Psoas muscle (tissue), 8 donors: Measurements from ENCODE around the gene AP3M1. TPM values are rescaled to one million over a fixed set of nuclear protein-coding genes. Genes with fewer than 3 reads are reported as not detected.

Experiments
- ATAC-seq, 4 donors: fragments of 200-7000 bp; cut with Tn5 transposase; one replicate each; pipeline ENCODE4 v1.9.1; 2020; ENCODE audit warnings: moderate library complexity in 3 of 4, mild to moderate bottlenecking in 2 of 4
- DNase-seq, 2 donors: peaks; one replicate each; pipeline ENCODE4 v3.0.0-alpha.2; 2020
- H3K27ac ChIP-seq: fragments of 200-600 bp; one replicate; pipeline ENCODE4 v1.8.0; 2022
- H3K27me3 ChIP-seq, 3 donors: fragments of 200-600 bp in 1 of 3; one replicate each; pipeline versions ENCODE4 v1.6.1 to v1.8.0; 2013 to 2022; ENCODE audit warnings: low read length in 2 of 3, mild to moderate bottlenecking in 2 of 3, moderate library complexity in 1 of 3; ENCODE audit not compliant: insufficient read depth in 3 of 3
- H3K36me3 ChIP-seq, 2 donors: fragments of 200-600 bp in 1 of 2; one replicate each; pipeline versions ENCODE4 v1.6.1 to v1.8.0; 2013 to 2022; ENCODE audit warnings: low read depth in 1 of 2, mild to moderate bottlenecking in 1 of 2, moderate library complexity in 1 of 2; ENCODE audit not compliant: insufficient read depth in 1 of 2
- H3K4me1 ChIP-seq: fragments of 200-600 bp; one replicate; pipeline ENCODE4 v1.8.0; 2022
- H3K4me3 ChIP-seq: fragments of 200-600 bp; one replicate; pipeline ENCODE4 v1.8.0; 2022; ENCODE audit warnings: mild to moderate bottlenecking
- H3K9me3 ChIP-seq: fragments of 200-600 bp; one replicate; pipeline ENCODE4 v1.8.0; 2022
- CTCF ChIP-seq: fragments of 200-600 bp; IDR thresholded peaks from one replicate; pipeline ENCODE4 v1.8.0; 2022; ENCODE audit warnings: antibody characterized with exemption
- WGBS, 3 donors: extraction: QIAGEN DNeasy Blood & Tissue Kit; methylation state at CpG; one replicate each; pipeline versions ENCODE4 v1.1.6 to v1.1.7; 2013; 5-methylcytosine and 5-hydroxymethylcytosine counted together
- intact Hi-C, 2 donors: fragments of 100-400 bp; cut with DNase I; formaldehyde crosslinking; loops; one replicate each; pipeline versions ENCODE4 v1.11.0 to v1.14.2; 2022
- polyA plus RNA-seq, 3 donors: library from polyadenylated mRNA; stranded (reverse); fragments of 200-250 nt; gene quantifications; one replicate each; pipeline ENCODE4 v1.2.3, GENCODE V29; 2013
- total RNA-seq, 4 donors: library from RNA; stranded (reverse); fragmentation: NEBNext Ultra II Directional in 2 of 4; extraction: Animal tissue kit (Norgen Biotek cat#: 25700) in 2 of 4; gene quantifications; one replicate each; pipeline versions ENCODE4 v1.2.1 to v1.2.4, GENCODE V29; 2021 to 2023
- donor health status: healthy with polysubstance abuse.
- donor health status: DM: no; HTN: no; CAD: no; lungs with moderate emphysema.
- donor health status: Bipolar disorder and iron deficiency.
- donor health status: healthy.
- donor health status: DM: yes; HTN: yes; CAD: no.
- donor health status: DM: no; HTN: no; CAD: no.
- donor health status: DM: no; HTN: no; CAD: no.
- donor health status: DM: yes; HTN: yes; CAD: no.

The AP3M1 gene
- total and polyA plus RNA-seq, 7 donors: 9.5 to 26.9 (median 20.1) TPM

- Histone ChIP-seq H3K4me1 (peaks cover 15% of the 10 kb centered on the region), H3K9me3 (no peaks in the 10 kb centered on the region), H3K4me3 (no peak overlapping the region), H3K36me3 (no peaks in the 10 kb centered on the region), H3K27ac (no peak overlapping the region), H3K27me3 (no peaks in the 10 kb centered on the region)
- DNase-seq: no peak
- WGBS, 3 donors: 68 to 70% (median 68%) methylated on average over 2 of the region's 2 CpGs
- ATAC-seq: peak in 1 of 4 donors; percentile 32
- intact Hi-C loops: no loop called here
- TF ChIP-seq CTCF: no peak
Observed at GRCh38 chr10:74165530-74165901, 14.9 kb upstream of the AP3M1 start.

GRCh38 chr10:74164716-74165529 is 14.3 kb upstream of the AP3M1 start:
- no peak for DNase-seq
- intact Hi-C loops: no loop called here
- Histone ChIP-seq H3K4me3 (no peak overlapping the region), H3K27me3 (no peaks in the 10 kb centered on the region), H3K9me3 (no peaks in the 10 kb centered on the region), H3K27ac (no peak overlapping the region), H3K36me3 (no peaks in the 10 kb centered on the region), H3K4me1 (peaks cover 18% of the 10 kb centered on the region)
- no peak for ATAC-seq
- TF ChIP-seq CTCF: no peak
- 71 to 77% (median 75%) methylated on average over 6 of the region's 6 CpGs for WGBS, 3 donors

GRCh38 chr10:74163319-74164068 is 12.9 kb upstream of the AP3M1 start:
- DNase-seq (no peak), ATAC-seq (no peak)
- WGBS, 3 donors: 70 to 86% (median 83%) methylated on average over 3 of the region's 3 CpGs
- peaks cover 19% of the 10 kb centered on the region for H3K4me1 ChIP-seq
- H3K36me3 ChIP-seq: no peaks in the 10 kb centered on the region
- H3K4me3 ChIP-seq: no peak overlapping the region
- TF ChIP-seq CTCF: no peak
- no peak overlapping the region for H3K27ac ChIP-seq
- H3K27me3 ChIP-seq: no peaks in the 10 kb centered on the region
- no peaks in the 10 kb centered on the region for H3K9me3 ChIP-seq
- intact Hi-C loops: no loop called here

- Histone ChIP-seq H3K27me3 (no peaks in the 10 kb centered on the region), H3K4me1 (peaks cover 20% of the 10 kb centered on the region), H3K36me3 (no peaks in the 10 kb centered on the region), H3K4me3 (no peak overlapping the region), H3K27ac (no peak overlapping the region), H3K9me3 (no peaks in the 10 kb centered on the region)
- intact Hi-C loops: no loop called here
- WGBS, 3 donors: 78 to 91% (median 85%) methylated on average over 3 of the region's 3 CpGs
- ATAC-seq: no peak
- no peak for DNase-seq
- TF ChIP-seq CTCF: no peak
Observed at GRCh38 chr10:74160013-74160412, 9.4 kb upstream of the AP3M1 start.
